ENCODE data around the gene BUD13.
A peak's percentile ranks its signal among the peaks of the same experiment; 100 is the strongest.
"Not testable (repeated sequence)": the region's sequence is repeated elsewhere in the genome, so short reads cannot be mapped to it uniquely, and the experiment has no call there.

BUD13 gene, protein sequence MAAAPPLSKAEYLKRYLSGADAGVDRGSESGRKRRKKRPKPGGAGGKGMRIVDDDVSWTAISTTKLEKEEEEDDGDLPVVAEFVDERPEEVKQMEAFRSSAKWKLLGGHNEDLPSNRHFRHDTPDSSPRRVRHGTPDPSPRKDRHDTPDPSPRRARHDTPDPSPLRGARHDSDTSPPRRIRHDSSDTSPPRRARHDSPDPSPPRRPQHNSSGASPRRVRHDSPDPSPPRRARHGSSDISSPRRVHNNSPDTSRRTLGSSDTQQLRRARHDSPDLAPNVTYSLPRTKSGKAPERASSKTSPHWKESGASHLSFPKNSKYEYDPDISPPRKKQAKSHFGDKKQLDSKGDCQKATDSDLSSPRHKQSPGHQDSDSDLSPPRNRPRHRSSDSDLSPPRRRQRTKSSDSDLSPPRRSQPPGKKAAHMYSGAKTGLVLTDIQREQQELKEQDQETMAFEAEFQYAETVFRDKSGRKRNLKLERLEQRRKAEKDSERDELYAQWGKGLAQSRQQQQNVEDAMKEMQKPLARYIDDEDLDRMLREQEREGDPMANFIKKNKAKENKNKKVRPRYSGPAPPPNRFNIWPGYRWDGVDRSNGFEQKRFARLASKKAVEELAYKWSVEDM

DNA sequence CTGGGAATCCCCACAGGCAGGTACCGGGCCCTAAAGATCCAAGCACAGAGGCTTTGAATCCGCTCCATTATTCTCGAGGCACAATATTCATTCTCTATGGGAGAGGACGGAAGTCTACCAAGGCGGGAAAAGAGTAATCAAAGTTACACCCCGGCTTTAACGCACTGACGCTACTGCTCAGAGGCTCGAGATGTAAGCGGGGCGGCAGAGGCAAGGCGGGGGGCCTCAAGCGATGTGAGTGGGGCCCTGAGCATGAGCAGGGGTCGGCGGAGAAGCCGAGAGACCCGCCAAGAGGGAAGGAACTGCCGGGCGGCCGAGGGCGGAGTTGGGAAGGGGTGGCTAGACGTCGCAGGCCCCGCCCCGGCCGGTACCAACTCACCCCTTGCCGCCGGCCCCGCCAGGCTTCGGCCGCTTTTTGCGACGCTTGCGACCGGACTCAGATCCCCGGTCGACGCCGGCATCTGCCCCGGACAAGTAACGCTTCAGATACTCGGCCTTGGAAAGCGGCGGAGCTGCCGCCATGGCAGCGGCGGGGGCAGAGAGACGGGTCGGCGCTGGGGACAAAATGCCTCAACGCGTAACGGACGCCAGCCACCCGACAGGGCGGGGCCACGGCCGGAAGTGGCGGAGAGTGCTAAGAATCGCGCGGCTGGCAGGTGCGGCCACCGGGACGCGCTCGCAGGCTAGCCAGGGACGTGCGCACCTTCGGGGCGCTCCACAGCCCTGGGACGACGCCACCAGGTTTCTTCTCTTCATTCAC, at the start of gene BUD13:
Gene BUD13 (minus strand): TSS at position 545 of the 760 bp plus-strand sequence. CDS start 23 bp downstream, at position 522.
- no peak for FAIRE-seq

DNA sequence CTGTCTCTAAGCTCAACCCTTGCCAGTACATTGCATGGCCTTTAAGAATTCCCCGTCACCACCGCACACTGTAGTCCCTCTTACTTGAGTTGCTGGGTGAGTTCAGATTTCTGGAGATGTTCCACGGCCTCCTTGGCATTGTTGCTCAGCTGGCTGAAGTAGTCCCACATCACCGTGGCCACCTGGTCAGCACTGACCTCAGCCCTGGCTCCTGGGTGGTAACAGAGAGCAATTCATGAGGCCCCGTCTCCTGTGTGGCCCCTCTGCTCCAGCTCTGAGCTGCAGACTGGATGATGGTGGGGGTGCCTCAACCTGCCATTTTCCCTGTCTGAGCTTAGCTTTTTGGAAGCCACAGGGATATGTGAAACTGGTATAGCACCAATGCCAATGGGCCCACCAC, 49.8 kb upstream of the BUD13 start:
- FAIRE-seq = no peak

DNA sequence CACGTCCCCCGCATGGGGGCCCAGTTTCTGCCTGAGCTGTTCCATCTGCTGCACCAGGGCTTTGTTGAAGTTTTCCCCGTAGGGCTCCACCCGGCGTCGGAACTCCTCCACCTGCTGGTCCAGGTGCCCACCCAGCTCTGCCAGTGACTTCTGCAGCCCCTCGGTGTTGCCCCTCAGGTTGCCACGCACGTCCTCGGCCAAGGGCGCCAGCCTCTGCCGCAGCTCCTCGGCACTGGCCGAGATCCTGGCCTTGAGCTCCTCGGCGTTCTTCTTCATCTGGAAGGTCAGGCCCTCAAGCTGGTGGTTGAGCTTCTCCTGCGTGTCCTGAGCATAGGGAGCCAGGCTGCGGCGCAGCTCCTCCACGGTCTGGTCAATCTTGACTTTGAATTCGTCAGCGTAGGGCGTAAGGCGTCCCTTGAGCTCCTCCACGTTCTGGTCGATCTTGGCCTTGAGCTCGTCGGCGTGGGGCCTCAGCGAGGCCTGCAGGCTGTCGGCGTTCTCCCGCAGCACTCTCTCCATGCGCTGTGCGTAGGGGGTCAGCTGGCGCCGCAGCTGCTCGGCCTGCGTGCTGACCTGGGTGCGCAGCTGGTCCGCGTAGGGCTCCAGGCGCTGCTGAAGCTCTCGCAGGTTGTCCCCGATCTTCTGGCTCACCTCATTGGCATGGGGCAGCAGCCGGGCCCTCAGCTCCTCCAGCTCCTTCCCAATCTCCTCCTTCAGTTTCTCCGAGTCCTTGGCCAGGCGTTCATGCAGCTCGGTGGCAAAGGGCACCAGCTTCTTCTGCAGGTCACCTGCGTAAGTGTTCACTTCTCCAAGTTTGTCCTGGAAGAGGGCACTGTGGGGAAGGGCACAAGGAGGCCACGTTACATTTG, 48.5 kb upstream of the BUD13 start:
- no peak for FAIRE-seq

DNA sequence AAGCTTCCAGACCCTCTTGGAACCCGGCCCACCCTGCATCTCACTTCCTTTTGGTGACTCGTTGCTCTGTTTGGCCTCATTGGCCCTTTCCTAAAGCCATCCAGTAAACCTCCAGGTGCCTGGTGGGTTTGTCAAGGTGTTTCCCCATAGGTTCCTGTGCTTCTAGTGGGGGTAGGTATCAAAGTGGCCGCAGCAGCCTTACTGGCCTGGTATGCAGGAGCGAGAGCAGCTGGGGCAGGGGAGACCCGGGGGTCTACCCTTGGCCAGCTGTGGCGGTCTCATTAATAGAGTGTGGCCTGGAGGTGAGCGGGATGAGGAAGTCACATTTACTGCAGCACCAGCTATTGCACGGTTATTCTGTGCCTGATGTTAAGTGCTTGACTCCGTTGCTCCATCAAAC, 46.3 kb upstream of the BUD13 start:
- FAIRE-seq = no peak

DNA sequence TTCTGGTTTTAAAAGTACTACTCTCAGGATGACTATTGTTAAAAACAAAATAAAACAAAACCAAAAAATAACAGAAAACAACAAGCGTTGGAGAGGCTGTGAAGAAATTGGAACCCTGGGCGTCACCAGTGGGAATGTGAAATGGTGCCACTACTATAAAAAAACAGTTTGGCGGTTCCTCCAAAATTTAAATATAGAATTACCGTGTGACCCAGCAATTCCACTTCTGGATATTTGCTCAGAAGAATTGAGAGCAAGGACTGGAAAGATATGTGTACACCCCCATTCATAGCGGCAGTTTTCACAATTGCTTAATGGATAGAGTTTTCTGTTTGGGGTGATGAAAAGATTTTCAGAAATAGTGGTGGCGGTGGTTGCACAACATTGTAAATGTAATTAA, 41.7 kb upstream of the BUD13 start:
- no peak for FAIRE-seq

DNA sequence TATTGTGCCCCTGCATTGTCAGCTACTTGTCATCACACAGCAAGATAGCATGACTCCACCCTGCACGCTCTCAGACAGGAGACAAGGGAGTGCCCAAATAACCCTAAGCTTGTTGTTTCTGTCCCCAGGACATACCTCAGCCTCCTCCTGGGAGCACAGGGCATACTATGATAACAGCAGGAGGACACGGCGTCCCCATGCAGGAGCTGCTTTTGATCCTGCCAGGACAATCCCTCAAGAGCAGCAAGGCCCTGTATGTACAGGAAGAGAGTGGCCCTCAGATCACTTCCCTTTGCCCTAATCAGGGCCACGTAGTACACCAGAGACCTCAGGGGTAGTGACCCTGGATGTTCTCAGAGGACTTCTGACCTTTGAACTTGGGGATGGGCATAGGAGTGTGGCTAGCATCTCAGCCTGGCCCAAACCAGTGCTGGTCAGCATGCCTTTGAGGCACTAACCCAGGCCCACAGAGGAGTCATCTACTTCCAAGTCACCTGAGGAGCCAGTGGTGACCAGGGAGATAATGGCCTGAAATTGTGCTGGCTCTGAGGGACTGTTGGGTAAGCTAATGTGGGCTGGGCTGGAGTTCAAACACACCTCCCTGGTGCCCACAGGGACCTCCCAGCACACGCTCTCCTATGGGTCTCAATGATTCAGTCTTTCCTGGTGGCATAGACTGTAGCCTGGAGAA, 41.1 kb upstream of the BUD13 start:
- FAIRE-seq = no peak

DNA sequence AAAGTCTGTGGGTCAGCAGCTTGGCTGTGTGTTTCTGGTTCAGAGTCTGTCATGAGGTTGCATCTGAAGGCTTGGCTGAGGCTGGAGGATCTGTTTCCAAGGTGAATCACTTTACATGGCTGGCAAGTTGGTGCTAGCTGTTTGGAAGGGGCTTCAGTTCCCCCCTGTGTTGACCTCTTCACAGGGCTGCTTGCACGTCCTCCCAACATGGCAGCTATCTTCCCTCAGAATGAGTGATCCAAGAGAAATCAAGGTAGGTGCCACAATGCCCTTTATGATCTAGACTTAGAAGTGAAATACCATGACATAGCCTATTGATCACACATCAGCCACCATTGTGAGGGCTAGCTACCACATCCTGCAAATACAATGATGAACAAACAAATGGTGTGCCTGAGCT, 40.4 kb upstream of the BUD13 start:
- no peak for FAIRE-seq

DNA sequence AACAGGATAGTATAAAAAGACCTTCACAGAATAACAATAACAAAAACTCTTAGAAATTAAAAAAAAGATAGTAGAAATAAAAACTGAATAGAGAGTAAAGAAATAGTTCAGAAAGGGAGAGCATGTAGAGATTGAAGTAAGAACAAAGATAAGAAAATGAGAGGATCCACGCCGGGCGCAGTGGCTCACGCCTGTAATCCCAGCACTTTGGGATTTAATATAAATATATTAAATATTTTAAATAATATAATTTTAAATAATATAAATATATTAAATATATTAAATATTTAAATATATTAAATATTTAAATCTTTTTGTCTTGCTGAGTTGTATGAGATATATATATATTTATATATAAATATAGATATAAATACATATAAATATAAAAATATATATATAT, 39.3 kb upstream of the BUD13 start:
- FAIRE-seq = peak; percentile 99

DNA sequence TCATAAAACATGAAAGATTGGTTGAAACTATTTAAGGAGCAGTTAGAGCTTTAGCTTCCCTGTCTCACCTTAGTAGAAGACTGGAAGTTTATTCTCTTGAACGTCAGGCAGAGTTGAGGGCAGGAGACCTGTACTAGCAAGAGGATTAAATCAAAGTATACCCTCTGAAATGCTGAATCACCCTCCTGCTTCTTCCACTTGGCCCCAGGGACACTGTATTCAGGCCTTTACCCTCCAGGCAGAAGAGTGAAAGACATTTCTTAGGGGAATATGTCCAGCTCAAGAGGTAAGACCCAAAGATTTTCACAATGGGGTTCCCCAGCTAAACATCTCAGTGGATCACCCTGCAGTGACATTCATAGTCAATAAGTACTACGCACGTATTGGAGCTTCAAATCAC, 38.4 kb upstream of the BUD13 start:
- FAIRE-seq = no peak

DNA sequence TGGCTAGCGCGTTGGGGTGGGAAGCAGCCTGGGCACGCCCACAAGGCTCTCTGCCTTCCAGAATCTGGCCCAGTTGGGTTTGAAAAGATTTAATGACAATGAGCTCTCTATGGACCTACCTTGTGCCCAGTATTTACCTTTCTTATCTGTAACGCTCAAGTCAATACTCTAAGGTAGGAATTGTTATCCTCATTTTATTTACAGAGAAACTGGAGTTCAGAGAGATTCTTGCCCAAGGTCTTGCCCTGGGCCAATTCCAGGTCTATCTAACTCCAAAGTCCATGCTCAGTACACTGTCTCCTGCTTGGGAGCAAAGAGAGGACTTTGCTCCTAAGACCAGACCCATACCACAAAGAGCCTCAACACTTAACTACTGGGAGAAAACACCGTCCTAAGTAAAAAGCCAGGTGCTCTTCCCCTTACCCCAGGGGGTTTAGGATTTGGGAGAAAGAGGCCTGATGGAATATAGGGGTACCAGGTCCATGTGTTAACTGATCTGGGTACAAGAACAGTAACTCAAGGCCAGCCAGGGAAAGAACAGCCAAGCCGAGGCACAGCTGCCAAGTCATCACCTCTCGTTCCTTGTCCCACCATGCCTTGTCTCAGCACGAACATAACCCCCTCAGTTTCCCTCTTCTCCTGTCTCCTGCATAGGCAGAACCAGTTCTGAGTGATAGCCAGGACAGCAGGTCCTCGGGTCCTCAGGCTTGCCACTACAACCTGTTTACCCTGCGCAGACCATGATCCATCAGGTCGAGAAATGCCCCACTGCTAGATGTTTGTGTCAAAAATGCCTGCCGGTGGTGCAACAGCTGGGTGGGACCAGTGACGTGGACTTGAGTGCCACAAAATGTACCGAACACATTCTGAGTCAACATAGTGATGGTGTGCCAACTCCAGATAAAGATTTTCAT, 35.7 kb upstream of the BUD13 start:
- no peak for FAIRE-seq

DNA sequence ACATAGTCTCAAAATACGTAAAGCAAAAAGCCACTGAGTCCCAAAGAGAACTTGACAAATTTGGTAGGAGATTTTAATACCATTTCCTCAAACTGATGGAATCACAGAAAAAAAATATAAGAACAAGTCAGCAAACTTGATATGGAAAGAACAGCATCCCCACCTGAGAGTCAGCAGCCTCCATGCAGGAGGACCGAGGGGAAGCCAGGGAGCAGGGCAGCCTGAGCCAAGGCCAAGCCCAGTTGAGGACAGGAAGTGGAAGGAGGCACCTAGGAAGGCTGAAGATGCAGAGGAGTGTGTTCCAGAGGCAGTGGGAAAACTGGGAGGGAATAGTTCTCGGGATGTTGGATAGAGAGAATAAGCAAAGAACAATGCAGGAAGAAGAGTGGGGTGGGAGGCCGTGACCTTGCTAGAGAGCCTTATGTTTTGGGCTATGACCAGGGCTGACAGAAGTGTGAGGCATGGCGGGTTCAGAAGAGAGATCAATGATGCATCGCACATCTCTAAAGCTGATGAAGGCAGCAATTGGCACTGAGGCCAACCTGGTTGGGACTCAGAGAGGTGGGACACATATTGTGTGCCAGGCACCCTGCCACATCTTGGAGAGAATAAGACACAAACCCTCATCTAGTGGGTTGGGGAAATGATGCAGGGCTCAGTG, 34.9 kb upstream of the BUD13 start:
- no peak for FAIRE-seq

DNA sequence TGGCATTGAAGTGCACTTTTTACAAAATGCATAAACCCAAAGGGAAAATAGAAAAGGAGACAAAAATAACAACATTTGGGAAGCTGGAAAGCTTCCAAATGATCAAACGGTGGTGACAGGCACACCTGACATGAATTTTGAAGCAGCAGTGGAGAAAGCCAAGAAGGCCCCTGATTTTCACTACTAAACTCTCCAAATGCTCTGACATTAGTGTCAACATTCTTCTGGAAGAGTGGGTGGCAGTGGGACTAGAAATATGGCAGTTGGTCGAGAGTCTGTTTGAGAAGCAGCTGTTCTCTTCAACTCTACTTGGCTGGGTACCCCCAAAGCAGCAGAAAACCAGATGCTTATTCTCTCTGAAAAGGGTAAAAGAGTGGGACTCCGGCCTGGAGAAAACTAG, 31.2 kb upstream of the BUD13 start:
- no peak for FAIRE-seq

DNA sequence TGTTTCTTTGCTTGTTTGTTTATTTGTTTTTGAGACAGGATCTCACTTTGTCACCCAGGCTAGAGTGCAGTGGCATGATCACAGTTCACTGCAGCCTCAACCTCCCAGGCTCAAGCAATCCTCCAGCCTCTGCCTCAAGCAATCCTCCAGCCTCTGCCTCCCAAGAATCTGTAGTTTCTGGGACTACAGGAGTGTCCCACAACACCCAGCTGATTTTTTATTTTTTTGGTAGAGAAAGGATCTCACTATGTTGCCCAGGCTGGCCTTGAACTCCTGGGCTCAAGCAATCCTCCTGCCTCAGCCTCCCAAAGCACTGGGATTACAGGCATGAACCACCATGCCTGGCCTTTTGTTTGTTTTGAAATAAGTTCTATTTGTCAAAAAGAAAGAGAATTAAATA, 28.9 kb upstream of the BUD13 start:
- not testable (repeated sequence) for FAIRE-seq

DNA sequence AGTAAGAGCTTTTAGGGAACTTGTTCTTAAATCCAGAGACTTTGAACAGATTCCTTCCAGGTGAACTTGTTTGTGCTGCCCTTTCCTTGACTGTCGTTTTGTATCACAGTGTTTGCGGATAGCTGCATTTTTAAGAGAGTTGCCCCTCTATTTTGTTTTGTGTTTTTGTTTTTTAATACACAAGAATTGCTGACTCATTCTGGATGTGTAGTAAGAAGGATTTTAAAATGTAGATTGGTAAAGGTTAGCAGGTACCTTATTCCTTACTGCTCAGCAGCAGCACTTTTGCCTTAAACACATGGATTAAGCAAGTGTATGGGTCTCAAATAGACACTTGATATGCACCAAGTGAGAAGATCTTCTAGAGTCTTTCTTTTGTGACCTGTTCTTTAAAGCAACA, 27.8 kb upstream of the BUD13 start:
- FAIRE-seq = no peak

DNA sequence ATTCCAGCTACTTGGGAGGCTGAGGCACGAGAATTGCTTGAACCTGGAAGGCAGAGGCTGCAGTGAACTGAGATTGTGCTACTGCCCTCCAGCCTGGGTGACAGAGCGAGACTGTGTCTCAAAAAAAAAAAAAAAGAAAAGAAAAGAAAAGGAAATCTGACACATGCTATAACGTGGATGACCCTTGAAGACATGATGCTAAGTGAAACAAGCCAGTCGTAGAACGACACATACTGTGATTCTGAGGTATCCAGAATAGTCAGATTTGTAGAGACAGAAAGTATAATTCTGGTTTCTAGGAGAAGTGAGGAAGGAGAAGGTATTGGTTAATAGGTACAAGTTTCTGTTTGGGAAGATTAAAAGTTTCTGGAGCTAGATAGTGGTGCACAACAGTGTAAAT, 25.6 kb upstream of the BUD13 start:
- no peak for FAIRE-seq

DNA sequence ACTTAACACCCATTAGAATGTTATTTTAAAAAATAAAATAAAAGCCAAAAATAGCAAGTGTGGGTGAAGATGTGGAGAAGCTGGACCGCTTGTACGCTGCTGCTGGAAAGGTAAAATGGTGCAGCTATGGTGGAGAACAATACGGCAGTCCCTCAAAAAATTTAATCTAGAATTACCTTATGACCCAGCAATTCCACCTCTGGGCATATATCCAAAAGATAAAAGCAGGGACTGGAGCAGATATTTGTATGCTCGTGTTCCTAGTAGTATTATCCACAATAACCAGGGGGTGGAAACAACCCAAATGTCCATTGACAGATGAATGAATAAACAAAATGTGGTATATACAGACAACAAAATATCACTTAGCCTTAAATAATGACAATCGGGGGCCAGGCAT, 25.0 kb upstream of the BUD13 start:
- FAIRE-seq = no peak

DNA sequence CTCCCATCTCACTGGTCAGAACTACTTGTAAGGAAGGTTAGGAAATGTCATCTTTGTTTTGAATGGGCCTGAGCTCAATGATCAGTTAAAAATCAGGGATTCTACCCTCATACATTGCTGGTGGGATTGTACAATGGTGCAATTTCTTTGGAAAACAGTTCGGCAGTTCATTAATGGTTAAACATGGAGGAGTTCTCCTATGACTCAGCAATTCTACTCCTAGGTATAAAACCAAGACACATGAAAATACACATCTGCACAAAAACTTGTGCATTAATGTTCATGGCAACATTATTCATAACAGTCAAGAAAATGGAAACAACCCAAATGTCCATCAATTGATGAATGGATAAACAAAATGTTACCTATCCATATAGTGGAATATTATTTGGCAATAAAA, 23.8 kb upstream of the BUD13 start:
- FAIRE-seq = no peak

DNA sequence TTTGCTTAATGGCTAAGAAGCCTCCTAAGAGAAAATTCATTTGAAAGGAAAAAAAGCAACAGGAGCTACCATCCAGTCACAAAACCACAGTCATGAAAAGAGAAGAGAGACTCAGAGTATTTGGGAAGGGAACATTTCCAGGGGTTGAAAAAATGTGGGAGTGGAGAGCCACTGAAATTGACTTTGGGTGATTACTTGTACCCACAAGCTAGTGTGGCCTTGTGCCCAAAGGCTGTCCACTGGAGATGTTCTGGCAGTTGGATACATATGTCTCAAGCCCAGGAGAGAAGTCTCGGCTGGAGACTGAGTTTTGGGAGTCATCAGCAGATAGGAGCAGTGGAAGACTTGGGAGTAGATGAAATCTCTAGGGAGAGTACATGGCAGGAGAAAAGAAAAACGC, 22.1 kb upstream of the BUD13 start:
- no peak for FAIRE-seq

DNA sequence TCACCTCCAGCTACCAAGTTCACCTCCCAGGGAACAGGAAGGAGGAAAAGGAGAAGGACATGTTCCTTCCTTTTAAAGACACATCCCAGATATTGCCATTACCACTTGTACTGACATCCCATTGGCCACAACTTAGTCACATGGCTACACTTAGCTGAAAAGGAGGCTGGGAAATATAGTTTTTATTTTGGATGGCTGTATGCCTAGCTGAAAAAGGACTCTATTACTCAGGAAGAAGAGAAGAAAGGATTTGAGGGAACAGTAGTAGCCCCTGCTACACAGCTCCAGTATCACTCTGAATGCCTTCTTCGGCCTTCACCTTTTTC, 20.9 kb upstream of the BUD13 start:
- FAIRE-seq = no peak

DNA sequence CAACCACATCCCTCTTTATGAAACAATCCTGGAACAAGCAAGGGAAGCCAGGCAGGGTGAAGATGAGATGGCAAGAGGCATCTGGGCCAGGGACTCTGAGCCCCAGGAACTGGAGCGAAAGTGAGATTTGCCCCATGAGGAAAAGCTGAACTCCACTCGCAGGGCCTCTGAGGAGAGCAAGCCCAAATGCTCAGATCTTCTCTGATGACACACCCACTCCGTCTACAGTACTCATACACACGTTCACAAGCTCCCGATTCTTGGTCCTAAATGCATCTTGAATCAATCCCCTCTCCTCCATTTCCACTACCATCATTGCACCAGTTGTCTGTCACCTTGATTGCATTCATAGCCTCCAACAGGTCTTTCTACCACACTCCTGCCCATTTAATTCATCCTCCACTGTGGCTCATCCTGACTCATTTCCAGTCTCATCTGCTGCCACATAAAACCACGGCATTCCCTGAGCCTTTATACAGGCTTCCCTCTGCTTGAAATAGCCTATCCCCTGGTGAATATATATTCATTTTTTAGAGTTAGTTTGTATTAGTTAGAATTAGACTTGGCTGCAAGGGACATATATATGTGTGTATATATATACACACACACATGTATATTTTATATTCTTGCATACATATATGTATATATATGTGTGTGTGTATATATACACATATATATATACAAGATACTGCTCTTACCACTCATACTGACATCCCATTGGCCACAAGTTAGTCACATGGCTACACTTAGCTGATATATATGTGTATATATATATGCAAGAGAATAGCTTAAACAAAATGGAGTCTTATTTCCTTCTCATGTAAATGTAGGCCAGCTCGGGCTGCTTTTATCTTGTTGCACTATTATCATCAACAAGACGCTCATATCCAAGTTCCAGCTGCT, 20.3 kb upstream of the BUD13 start:
- FAIRE-seq = no peak
